Activated CD4-positive, alpha-beta T cell treated with anti-CD3 and anti-CD28 coated beads, Interleukin-2, amount 10 ng/mL, durations not matched to agents 7 days and 5 days (primary cell): ENCODE measurements around the gene ELL2. TPM values are rescaled to one million over a fixed set of nuclear protein-coding genes. Genes with fewer than 3 reads are reported as not detected.

Experiments used
- CTCF ChIA-PET: fragments of 350-600 bp; sonication (Branson Sonifier 250); formaldehyde crosslinking; loops from one replicate; lab custom pipeline; 2021; ENCODE audit warnings: antibody characterized with exemption; lab: Charles Lee
- POLR2A ChIA-PET: fragments of 350-600 bp; sonication (Branson Sonifier 250); formaldehyde crosslinking; loops from one replicate; lab custom pipeline; 2021; ENCODE audit warnings: antibody characterized with exemption; lab: Charles Lee
- DNase-seq: peaks from one replicate; pipeline ENCODE4 v3.0.0-alpha.2; 2020
- H3K27ac Mint-ChIP-seq: one replicate; pipeline ENCODE4 v1.8.0; 2021; ENCODE audit warnings: mild to moderate bottlenecking, moderate library complexity, mixed read lengths
- H3K27me3 Mint-ChIP-seq: one replicate; pipeline ENCODE4 v1.8.0; 2021; ENCODE audit warnings: mixed read lengths
- H3K36me3 Mint-ChIP-seq: one replicate; pipeline ENCODE4 v1.8.0; 2021; ENCODE audit warnings: low read depth, mixed read lengths
- H3K4me1 Mint-ChIP-seq: one replicate; pipeline ENCODE4 v1.8.0; 2021; ENCODE audit warnings: mixed read lengths
- H3K4me3 Mint-ChIP-seq: one replicate; pipeline ENCODE4 v1.8.0; 2021; ENCODE audit warnings: mild to moderate bottlenecking, moderate library complexity, mixed read lengths
- H3K9me3 Mint-ChIP-seq: one replicate; pipeline ENCODE4 v1.8.0; 2021; ENCODE audit warnings: mixed read lengths
- total RNA-seq, 2 experiments: library from RNA; stranded (reverse); gene quantifications; one replicate each; pipeline ENCODE4 v1.2.3, GENCODE V29; 2021

Gene ELL2
- total RNA-seq, 2 experiments from 2014 or later = 12.5 to 14.7 TPM

DNA sequence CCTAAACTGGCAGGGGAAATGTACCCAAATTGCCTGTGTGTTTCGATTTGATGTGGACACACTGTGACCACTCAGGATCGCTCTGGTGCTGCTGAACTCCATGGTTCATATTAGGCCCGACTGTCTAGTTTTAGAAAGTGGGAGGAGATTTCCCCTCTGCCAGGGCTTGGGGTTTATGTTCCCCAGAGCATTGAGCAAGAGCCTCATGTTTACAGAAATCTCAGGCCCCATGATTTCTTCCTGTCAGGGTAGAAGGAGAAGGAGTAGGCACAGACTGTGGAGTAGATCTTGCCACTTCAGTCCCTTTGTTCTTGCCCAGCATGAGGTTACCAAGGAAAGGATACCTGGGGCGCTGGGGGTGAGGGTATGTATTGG, 98.3 kb downstream of the ELL2 start:
- peaks cover 55% of the 10 kb centered on the region for H3K4me1 Mint-ChIP-seq

DNA sequence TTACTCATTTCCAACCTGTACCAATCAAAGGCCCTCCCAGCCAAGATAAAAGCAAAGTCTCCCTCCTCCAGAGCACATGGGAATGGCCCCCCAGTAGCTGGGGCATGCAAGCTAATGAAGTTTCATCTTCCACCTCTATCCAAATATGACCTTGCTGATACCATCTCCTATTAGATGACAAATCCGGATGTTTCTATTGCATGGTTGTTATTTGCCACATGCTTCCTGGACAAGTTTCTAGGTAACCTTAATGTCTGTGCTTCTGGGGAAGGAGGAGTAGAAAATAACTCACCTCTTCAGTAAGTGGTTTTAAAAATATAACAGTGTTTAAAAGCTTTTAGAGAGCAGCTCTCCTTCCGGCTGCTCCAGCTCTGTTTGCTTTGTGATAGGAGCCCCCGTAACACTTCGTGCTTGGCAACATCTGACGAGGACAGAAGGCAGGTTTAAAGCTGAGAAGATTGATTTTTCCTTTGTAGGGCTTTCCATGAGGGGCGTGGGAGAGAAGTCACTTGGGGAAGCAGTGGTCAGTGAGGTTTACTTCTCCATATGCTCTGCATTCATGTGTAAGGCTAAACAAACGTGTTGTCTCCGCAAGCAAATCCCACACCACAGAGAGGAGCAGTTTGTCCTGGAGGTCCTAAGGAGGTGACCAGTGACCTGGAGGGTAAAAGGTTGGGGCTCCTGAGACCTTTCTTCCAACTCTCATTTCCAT, 98.8 kb downstream of the ELL2 start:
- Mint-ChIP-seq H3K9me3 (no peaks in the 10 kb centered on the region), H3K4me3 (no peak overlapping the region), H3K4me1 (peaks cover 55% of the 10 kb centered on the region), H3K27me3 (no peaks in the 10 kb centered on the region), H3K36me3 (peaks cover 2% of the 10 kb centered on the region), H3K27ac (peak overlapping the region; percentile 3)
- POLR2A ChIA-PET = no interaction called here
- DNase-seq = no peak
- CTCF ChIA-PET = interaction anchor here (1.7 kb wide), 1 partner anchor 93 kb away, joined by 4 read pairs; no protein-coding TSS in a partner anchor

More for the DNA sequence above, 98.3 kb downstream of the ELL2 start:
- Mint-ChIP-seq H3K4me3 (no peak overlapping the region), H3K27me3 (no peaks in the 10 kb centered on the region), H3K9me3 (peaks cover 2% of the 10 kb centered on the region), H3K27ac (no peak overlapping the region), H3K36me3 (peaks cover 5% of the 10 kb centered on the region)
- CTCF ChIA-PET = no interaction called here
- POLR2A ChIA-PET = no interaction called here
- DNase-seq = no peak

GRCh38 chr5:95861864-95862561, 99.6 kb downstream of the ELL2 start:
- H3K27ac Mint-ChIP-seq = peak overlapping the region; percentile 3
- ChIA-PET POLR2A (no interaction called here), CTCF (interaction anchor here (1.0 to 1.9 kb wide), 5 partner anchors 12 to 475 kb away, joined by 4 to 7 read pairs (median 4); no protein-coding TSS in a partner anchor)
- H3K4me3 Mint-ChIP-seq = no peak overlapping the region
- peak; percentile 26 for DNase-seq
- H3K9me3 Mint-ChIP-seq = no peaks in the 10 kb centered on the region
- no peaks in the 10 kb centered on the region for H3K36me3 Mint-ChIP-seq
- no peaks in the 10 kb centered on the region for H3K27me3 Mint-ChIP-seq
- H3K4me1 Mint-ChIP-seq = peaks cover 52% of the 10 kb centered on the region

- ChIA-PET POLR2A (no interaction called here), CTCF (interaction anchor here (1.0 to 2.1 kb wide), 7 partner anchors 12 to 740 kb away, joined by 4 to 7 read pairs (median 4); no protein-coding TSS in a partner anchor)
- Mint-ChIP-seq H3K4me3 (no peak overlapping the region), H3K36me3 (no peaks in the 10 kb centered on the region), H3K4me1 (peaks cover 50% of the 10 kb centered on the region), H3K27me3 (no peaks in the 10 kb centered on the region), H3K9me3 (no peaks in the 10 kb centered on the region), H3K27ac (peak overlapping the region; percentile 26)
- no peak for DNase-seq
Observed at GRCh38 chr5:95861221-95861863, 100.3 kb downstream of the ELL2 start.

GRCh38 chr5:95859661-95860060, 102.0 kb downstream of the ELL2 start:
- peak overlapping the region; percentile 20 for H3K27ac Mint-ChIP-seq
- ChIA-PET POLR2A (no interaction called here), CTCF (interaction anchor here (1.0 to 2.5 kb wide), 11 partner anchors 10 to 742 kb away, joined by 3 to 12 read pairs (median 4); no protein-coding TSS in a partner anchor)

DNA sequence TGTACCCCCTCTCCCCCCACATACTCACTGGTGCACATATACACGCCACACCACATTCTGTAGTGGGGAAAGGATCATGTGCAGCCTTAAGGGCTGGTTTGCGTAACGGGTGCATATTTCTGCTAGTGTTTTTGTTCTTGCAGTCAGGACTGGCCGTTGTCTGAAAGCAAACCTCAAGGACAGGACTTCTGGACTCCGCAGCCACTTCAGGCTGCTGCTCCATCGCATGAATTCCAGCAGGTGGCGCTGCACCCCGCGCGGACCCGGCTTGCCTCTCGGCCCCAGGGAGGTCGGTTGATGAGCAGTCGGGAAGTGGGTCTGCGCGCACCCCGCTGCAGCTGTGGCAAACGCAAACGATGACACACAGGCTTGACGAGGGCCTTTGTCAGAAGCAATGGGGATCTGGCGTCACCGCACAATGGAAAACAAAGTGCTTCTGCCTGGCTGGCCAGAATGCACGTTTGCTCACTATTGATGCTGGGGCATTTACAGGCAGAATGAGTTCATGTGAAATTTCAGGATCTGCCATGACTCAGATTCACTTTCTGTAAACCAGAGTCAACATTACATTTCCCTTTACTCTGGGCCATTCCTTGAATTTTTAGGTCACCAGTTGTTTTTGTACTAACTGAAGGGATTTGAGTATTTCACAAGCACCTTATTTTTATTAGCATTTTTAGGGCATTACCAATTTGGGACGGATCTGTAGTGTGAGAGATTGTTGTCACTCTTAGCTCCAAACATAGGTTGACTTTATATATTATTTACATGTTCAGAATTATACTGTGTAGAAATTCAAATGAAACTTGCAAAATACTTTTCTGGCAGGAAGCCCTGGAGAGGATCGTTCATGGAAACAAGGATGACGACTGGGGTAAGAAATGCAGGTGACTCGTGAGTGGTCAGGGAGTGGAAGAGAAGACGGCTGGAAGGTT, 102.7 kb downstream of the ELL2 start:
- POLR2A ChIA-PET = no interaction called here
- Mint-ChIP-seq H3K9me3 (no peaks in the 10 kb centered on the region), H3K36me3 (no peaks in the 10 kb centered on the region), H3K4me3 (peak overlapping the region; percentile 38), H3K27ac (peak overlapping the region; percentile 52), H3K27me3 (no peaks in the 10 kb centered on the region), H3K4me1 (peaks cover 50% of the 10 kb centered on the region)
- peak; percentile 90 for DNase-seq
- CTCF ChIA-PET = interaction anchor here (0.6 to 2.5 kb wide), 18 partner anchors 10 to 484 kb away, joined by 3 to 14 read pairs (median 3); no protein-coding TSS in a partner anchor

More at GRCh38 chr5:95859661-95860060, 102.0 kb downstream of the ELL2 start:
- Mint-ChIP-seq H3K36me3 (no peaks in the 10 kb centered on the region), H3K4me3 (no peak overlapping the region), H3K9me3 (no peaks in the 10 kb centered on the region), H3K27me3 (no peaks in the 10 kb centered on the region), H3K4me1 (peaks cover 50% of the 10 kb centered on the region)
- no peak for DNase-seq

DNA sequence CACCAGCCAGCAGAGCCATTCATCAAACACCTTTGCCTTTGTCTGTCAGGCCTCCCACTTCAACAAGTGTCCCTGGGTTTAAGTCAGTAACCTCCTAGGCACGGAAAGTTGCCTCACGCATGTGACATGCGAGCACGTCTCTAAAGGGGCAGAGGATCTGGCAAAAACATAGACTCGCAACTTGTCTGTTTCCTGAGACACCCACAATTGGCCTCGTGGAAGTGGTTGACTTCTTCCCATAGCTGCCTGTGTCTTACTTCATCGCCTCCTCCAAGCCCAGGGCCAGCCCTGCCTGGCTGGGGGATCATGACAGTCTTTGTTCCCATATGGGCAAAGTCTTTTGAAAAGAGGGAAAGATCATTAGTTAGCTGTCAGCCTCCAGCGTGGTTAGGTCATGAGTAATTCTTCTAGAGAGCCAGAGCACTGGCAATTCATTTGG, 103.6 kb downstream of the ELL2 start:
- Mint-ChIP-seq H3K4me1 (peaks cover 45% of the 10 kb centered on the region), H3K27me3 (no peaks in the 10 kb centered on the region), H3K27ac (no peak overlapping the region), H3K4me3 (no peak overlapping the region), H3K36me3 (no peaks in the 10 kb centered on the region), H3K9me3 (no peaks in the 10 kb centered on the region)
- CTCF ChIA-PET = interaction anchor here (1.3 to 2.5 kb wide), 6 partner anchors 9 to 485 kb away, joined by 3 to 14 read pairs (median 6); no protein-coding TSS in a partner anchor
- POLR2A ChIA-PET = no interaction called here
- no peak for DNase-seq

- no peaks in the 10 kb centered on the region for H3K27me3 Mint-ChIP-seq
- POLR2A ChIA-PET = no interaction called here
- H3K36me3 Mint-ChIP-seq = no peaks in the 10 kb centered on the region
- no peaks in the 10 kb centered on the region for H3K9me3 Mint-ChIP-seq
- no peak overlapping the region for H3K4me3 Mint-ChIP-seq
- H3K27ac Mint-ChIP-seq = no peak overlapping the region
- peaks cover 38% of the 10 kb centered on the region for H3K4me1 Mint-ChIP-seq
- CTCF ChIA-PET = interaction anchor here (0.6 to 2.5 kb wide), 11 partner anchors 8 to 917 kb away, joined by 3 to 14 read pairs (median 4); no protein-coding TSS in a partner anchor
- DNase-seq = no peak
Observed at GRCh38 chr5:95857185-95857945, 104.3 kb downstream of the ELL2 start.

- no peak for DNase-seq
- no peaks in the 10 kb centered on the region for H3K27me3 Mint-ChIP-seq
- ChIA-PET POLR2A (no interaction called here), CTCF (interaction anchor here (0.9 to 2.4 kb wide), 5 partner anchors 9 to 486 kb away, joined by 3 to 8 read pairs (median 4); no protein-coding TSS in a partner anchor)
- no peak overlapping the region for H3K27ac Mint-ChIP-seq
- no peaks in the 10 kb centered on the region for H3K9me3 Mint-ChIP-seq
- no peaks in the 10 kb centered on the region for H3K36me3 Mint-ChIP-seq
- H3K4me1 Mint-ChIP-seq = peaks cover 30% of the 10 kb centered on the region
- H3K4me3 Mint-ChIP-seq = no peak overlapping the region
Observed at GRCh38 chr5:95856501-95856981, 105.1 kb downstream of the ELL2 start.

DNA sequence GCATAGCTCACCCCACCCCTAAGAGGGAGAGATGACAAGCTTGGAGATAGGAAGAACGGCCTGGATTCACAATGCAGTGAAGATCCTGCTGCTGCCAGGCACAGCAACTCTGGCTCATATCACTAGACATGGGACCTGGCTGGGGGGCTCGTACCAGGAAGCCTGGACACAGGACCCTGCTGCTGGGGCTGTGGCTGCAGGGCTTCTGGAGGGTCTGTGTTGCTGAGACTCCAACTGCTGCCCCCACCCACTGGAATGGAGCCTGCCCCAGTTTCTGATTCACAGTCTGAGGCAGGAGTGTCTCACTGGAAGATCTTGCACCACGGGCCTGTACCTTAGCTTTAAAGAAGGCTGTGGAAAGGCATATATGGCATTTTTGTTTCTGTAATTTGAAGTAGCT, 108.2 kb downstream of the ELL2 start:
- no peaks in the 10 kb centered on the region for H3K9me3 Mint-ChIP-seq
- peaks cover 4% of the 10 kb centered on the region for H3K4me1 Mint-ChIP-seq
- no peaks in the 10 kb centered on the region for H3K36me3 Mint-ChIP-seq
- H3K27me3 Mint-ChIP-seq = peaks cover 2% of the 10 kb centered on the region
- ChIA-PET CTCF (interaction anchor here (0.8 to 1.9 kb wide), 6 partner anchors 10 to 483 kb away, joined by 3 to 4 read pairs (median 4); no protein-coding TSS in a partner anchor), POLR2A (interaction anchor here (0.6 kb wide), 1 partner anchor 110 kb away, joined by 3 read pairs; no protein-coding TSS in a partner anchor)
- no peak overlapping the region for H3K4me3 Mint-ChIP-seq
- no peak overlapping the region for H3K27ac Mint-ChIP-seq
- DNase-seq = no peak

DNA sequence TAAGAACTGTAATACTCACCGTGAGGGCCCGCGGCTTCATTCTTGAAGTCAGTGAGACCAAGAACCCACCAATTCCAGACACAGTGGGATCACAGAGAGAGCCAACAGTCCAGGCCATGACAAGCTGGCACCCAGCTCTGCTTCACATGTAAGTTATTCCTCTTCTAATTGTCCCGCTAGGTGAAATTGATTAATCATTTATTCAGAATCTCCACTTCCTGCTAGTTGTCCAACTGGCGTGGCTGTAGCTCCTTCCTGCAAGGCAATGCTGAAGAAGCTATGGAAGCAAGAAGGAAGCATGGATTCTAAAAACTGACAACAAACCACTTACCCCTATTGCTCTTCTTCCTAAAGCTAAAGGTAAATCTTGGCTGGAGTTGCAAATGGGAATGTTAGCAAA, 109.1 kb downstream of the ELL2 start:
- no peaks in the 10 kb centered on the region for H3K36me3 Mint-ChIP-seq
- no peaks in the 10 kb centered on the region for H3K4me1 Mint-ChIP-seq
- ChIA-PET CTCF (interaction anchor here (0.6 to 1.8 kb wide), 7 partner anchors 12 to 484 kb away, joined by 3 to 8 read pairs (median 3); no protein-coding TSS in a partner anchor), POLR2A (no interaction called here)
- no peaks in the 10 kb centered on the region for H3K9me3 Mint-ChIP-seq
- H3K27me3 Mint-ChIP-seq = peaks cover 9% of the 10 kb centered on the region
- H3K4me3 Mint-ChIP-seq = no peak overlapping the region
- no peak overlapping the region for H3K27ac Mint-ChIP-seq
- DNase-seq = no peak
